ENCODE results near the gene PLCE1. TPM values are rescaled to one million over a fixed set of nuclear protein-coding genes. Genes with fewer than 3 reads are reported as not detected.

Gene PLCE1
- total and polyA plus RNA-seq, 2 donors (not counting 3 experiments of a cell fraction or from before 2014, with no cell fraction given): 0.01 to 0.04 TPM

- Histone ChIP-seq H4K20me1 (replicated peaks; ENCODE audit: control insufficient read depth, extremely low read depth, insufficient read depth, low read length) (no peaks in the 10 kb centered on the region), H3K27me3 (ENCODE audit: control insufficient read depth in 2 of 2, insufficient read depth in 2 of 2, low read length in 2 of 2) (no peaks in the 10 kb centered on the region), H3K4me2 (ENCODE audit: insufficient read depth, low read length) (no peak overlapping the region), H3K36me3 (ENCODE audit: control insufficient read depth in 2 of 2, extremely low read depth in 1 of 2, insufficient read depth in 2 of 2, low read length in 2 of 2) (no peaks in the 10 kb centered on the region), H3K4me1 (ENCODE audit: control insufficient read depth, extremely low read depth, insufficient read depth, low read length) (no peaks in the 10 kb centered on the region), H3K9ac (replicated peaks; ENCODE audit: extremely low read depth, insufficient read depth, low read length) (no peak overlapping the region), H2AFZ (ENCODE audit: low read depth, low read length) (no peak overlapping the region), H3K4me3 (replicated peaks in 1 of 3; ENCODE audit: insufficient read depth in 1 of 3, low read depth in 1 of 3, low read length in 3 of 3) (no peak overlapping the region), H3K9me1 (replicated peaks; ENCODE audit: control insufficient read depth, extremely low read depth, insufficient read depth, low read length) (no peaks in the 10 kb centered on the region), H3K9me3 (replicated peaks; ENCODE audit: control insufficient read depth, insufficient read depth, low read length) (no peaks in the 10 kb centered on the region), H3K27ac (ENCODE audit: insufficient read depth, low read depth, low read length) (no peak overlapping the region), H3K79me2 (ENCODE audit: control insufficient read depth, insufficient read depth, low read length) (no peaks in the 10 kb centered on the region)
- CTCF ChIA-PET: no interaction called here
- POLR2A ChIA-PET: no interaction called here
- intact Hi-C loops (cut with micrococcal nuclease) (no loop called here), dilution Hi-C loops (cut with MboI; ENCODE audit: extremely low pct_ligation_motif_present, low sequenced_read_pairs) (no loop called here)
- no TSS peak for BruUV-seq (replicated peaks)
- no peak for TF ChIP-seq MAX (IDR thresholded peaks at IDR 0.05; ENCODE audit: insufficient read depth, insufficient read length)
- FAIRE-seq: no peak
- DNase-seq (ENCODE audit: low read depth, low spot score): no peak
Observed at GRCh38 chr10:94016727-94017714, 23.3 kb downstream of the PLCE1 start.

GRCh38 chr10:94018107-94018506 lies 24.4 kb downstream of the PLCE1 start:
- Histone ChIP-seq H3K27ac (ENCODE audit: insufficient read depth, low read depth, low read length) (no peak overlapping the region), H3K9ac (replicated peaks; ENCODE audit: extremely low read depth, insufficient read depth, low read length) (no peak overlapping the region), H4K20me1 (replicated peaks; ENCODE audit: control insufficient read depth, extremely low read depth, insufficient read depth, low read length) (no peaks in the 10 kb centered on the region), H3K27me3 (ENCODE audit: control insufficient read depth in 2 of 2, insufficient read depth in 2 of 2, low read length in 2 of 2) (no peaks in the 10 kb centered on the region), H3K79me2 (ENCODE audit: control insufficient read depth, insufficient read depth, low read length) (no peaks in the 10 kb centered on the region), H3K9me1 (replicated peaks; ENCODE audit: control insufficient read depth, extremely low read depth, insufficient read depth, low read length) (no peaks in the 10 kb centered on the region), H3K4me1 (ENCODE audit: control insufficient read depth, extremely low read depth, insufficient read depth, low read length) (no peaks in the 10 kb centered on the region), H3K36me3 (ENCODE audit: control insufficient read depth in 2 of 2, extremely low read depth in 1 of 2, insufficient read depth in 2 of 2, low read length in 2 of 2) (no peaks in the 10 kb centered on the region), H2AFZ (ENCODE audit: low read depth, low read length) (no peak overlapping the region), H3K9me3 (replicated peaks; ENCODE audit: control insufficient read depth, insufficient read depth, low read length) (no peaks in the 10 kb centered on the region), H3K4me3 (replicated peaks in 1 of 3; ENCODE audit: insufficient read depth in 1 of 3, low read depth in 1 of 3, low read length in 3 of 3) (no peak overlapping the region), H3K4me2 (ENCODE audit: insufficient read depth, low read length) (no peak overlapping the region)
- FAIRE-seq (no peak), DNase-seq (ENCODE audit: low read depth, low spot score) (no peak)
- BruUV-seq (replicated peaks): no TSS peak
- TF ChIP-seq JUN (IDR thresholded peaks at IDR 0.05; ENCODE audit: borderline replicate concordance, insufficient read depth, insufficient read length, low read depth) (no peak), POLR2AphosphoS5 (IDR thresholded peaks at IDR 0.05; ENCODE audit: insufficient read depth, low read depth, low read length) (no peak), POLR2A (IDR thresholded peaks at IDR 0.05; ENCODE audit: low read depth, low read length) (no peak), GATA2 (IDR thresholded peaks at IDR 0.05; ENCODE audit: insufficient read depth, insufficient read length, low read depth, low read length) (no peak), MYC (IDR thresholded peaks at IDR 0.05; ENCODE audit: low read depth, low read length) (no peak), FOS (IDR thresholded peaks at IDR 0.05; ENCODE audit: borderline replicate concordance, insufficient read depth, low read length) (no peak)
- dilution Hi-C loops (cut with MboI; ENCODE audit: extremely low pct_ligation_motif_present, low sequenced_read_pairs) (no loop called here), intact Hi-C loops (cut with micrococcal nuclease) (no loop called here)
- CTCF ChIA-PET: no interaction called here
- POLR2A ChIA-PET: no interaction called here

Data from endothelial cell of umbilical vein (primary cell).